Stimulated activated effector memory CD8-positive, alpha-beta T cell treated with anti-CD3 and anti-CD28 coated beads, Interleukin-12 subunit alpha, Interleukin-12 subunit beta, amount 100 ng/mL, for 72 hours (primary cell): ENCODE results near the gene KEAP1.
A peak's percentile ranks its signal among the peaks of the same experiment; 100 is the strongest.
"Not testable (repeated sequence)": the region's sequence is repeated elsewhere in the genome, so short reads cannot be mapped to it uniquely, and the experiment has no call there.

Experiments
- ATAC-seq: fragments of 150-1000 bp; cut with Tn5 transposase; 2 replicates; pipeline ENCODE4 v1.10.0; 2021
- DNase-seq, 2 donors: peaks; one replicate each; pipeline ENCODE4 v3.0.0; 2021 to 2022; ENCODE audit warnings: low spot score in 2 of 2
- H3K27ac Mint-ChIP-seq: one replicate; pipeline ENCODE4 v1.8.0; 2022; ENCODE audit warnings: mild to moderate bottlenecking, mixed read lengths
- H3K36me3 Mint-ChIP-seq: one replicate; pipeline ENCODE4 v1.8.0; 2022; ENCODE audit warnings: mild to moderate bottlenecking, mixed read lengths
- H3K4me1 Mint-ChIP-seq: one replicate; pipeline ENCODE4 v1.8.0; 2022; ENCODE audit warnings: mixed read lengths
- H3K4me3 Mint-ChIP-seq: one replicate; pipeline ENCODE4 v1.8.0; 2022; ENCODE audit warnings: mild to moderate bottlenecking, mixed read lengths
- H3K9me3 Mint-ChIP-seq: one replicate; pipeline ENCODE4 v1.8.0; 2022; ENCODE audit warnings: mixed read lengths

Gene KEAP1

GRCh38 chr19:10537668-10538067, 34.5 kb upstream of the KEAP1 start:
- H3K9me3 Mint-ChIP-seq, result no peaks in the 10 kb centered on the region

DNA sequence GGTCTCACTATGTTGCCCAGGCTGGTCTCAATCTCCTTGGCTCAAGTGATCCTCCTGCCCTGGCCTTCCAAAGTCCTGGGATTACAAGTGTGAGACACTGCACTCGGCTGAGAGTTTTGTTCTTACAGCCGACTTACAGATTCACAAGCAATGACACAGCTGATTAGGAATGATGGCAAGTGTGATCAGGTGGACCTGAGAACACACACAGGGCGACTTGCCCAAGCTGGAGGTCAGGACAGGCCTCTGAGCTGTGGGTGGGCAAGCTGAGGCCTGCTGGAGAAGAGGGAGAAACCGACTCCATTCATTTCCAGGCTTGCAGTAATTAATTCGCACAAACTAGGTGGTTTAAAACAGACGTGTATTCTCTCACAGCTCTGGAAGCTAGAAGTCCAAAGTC, 32.5 kb upstream of the KEAP1 start:
- no peak overlapping the region for H3K4me3 Mint-ChIP-seq
- H3K27ac Mint-ChIP-seq, result no peak overlapping the region
- H3K36me3 Mint-ChIP-seq, result peaks cover 8% of the 10 kb centered on the region
- H3K9me3 Mint-ChIP-seq, result no peaks in the 10 kb centered on the region
- no peak for ATAC-seq
- no peak for DNase-seq
- no peaks in the 10 kb centered on the region for H3K4me1 Mint-ChIP-seq

More at GRCh38 chr19:10537668-10538067, 34.5 kb upstream of the KEAP1 start:
- no peak overlapping the region for H3K4me3 Mint-ChIP-seq
- DNase-seq, result no peak
- peaks cover 4% of the 10 kb centered on the region for H3K4me1 Mint-ChIP-seq
- H3K27ac Mint-ChIP-seq, result no peak overlapping the region
- peaks cover 8% of the 10 kb centered on the region for H3K36me3 Mint-ChIP-seq
- no peak for ATAC-seq

GRCh38 chr19:10533646-10534386, 30.7 kb upstream of the KEAP1 start:
- Mint-ChIP-seq H3K9me3 (no peaks in the 10 kb centered on the region), H3K27ac (no peak overlapping the region), H3K4me3 (no peak overlapping the region), H3K4me1 (no peaks in the 10 kb centered on the region), H3K36me3 (no peaks in the 10 kb centered on the region)
- ATAC-seq (no peak), DNase-seq (no peak)

- Mint-ChIP-seq H3K36me3 (no peaks in the 10 kb centered on the region), H3K27ac (no peak overlapping the region), H3K4me1 (no peaks in the 10 kb centered on the region), H3K9me3 (no peaks in the 10 kb centered on the region), H3K4me3 (no peak overlapping the region)
- DNase-seq (no peak), ATAC-seq (peak; percentile 37)
These were observed 29.3 kb upstream of the KEAP1 start for GRCh38 chr19:10532457-10532856.

DNA sequence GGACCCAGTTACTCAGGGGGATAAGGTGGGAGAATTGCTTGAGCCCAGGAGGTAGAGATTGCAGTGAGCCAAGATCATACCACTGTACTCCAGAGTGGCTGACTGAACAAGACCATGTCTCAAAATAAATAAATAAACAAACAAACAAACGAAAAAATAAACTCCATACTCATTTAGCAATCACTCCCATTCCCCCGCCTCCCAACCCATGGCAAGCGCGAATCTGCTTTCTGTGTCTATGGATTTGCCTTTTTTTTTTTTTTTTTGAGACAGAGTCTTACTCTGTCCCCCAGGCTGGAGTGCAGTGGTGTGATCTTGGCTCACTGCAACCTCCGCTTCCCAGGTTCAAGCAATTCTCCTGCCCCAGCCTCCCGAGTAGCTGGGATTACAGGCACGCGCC, 23.7 kb upstream of the KEAP1 start:
- H3K36me3 Mint-ChIP-seq, H3K4me3 Mint-ChIP-seq, DNase-seq, H3K4me1 Mint-ChIP-seq, H3K9me3 Mint-ChIP-seq, ATAC-seq, H3K27ac Mint-ChIP-seq: not testable (repeated sequence)

DNA sequence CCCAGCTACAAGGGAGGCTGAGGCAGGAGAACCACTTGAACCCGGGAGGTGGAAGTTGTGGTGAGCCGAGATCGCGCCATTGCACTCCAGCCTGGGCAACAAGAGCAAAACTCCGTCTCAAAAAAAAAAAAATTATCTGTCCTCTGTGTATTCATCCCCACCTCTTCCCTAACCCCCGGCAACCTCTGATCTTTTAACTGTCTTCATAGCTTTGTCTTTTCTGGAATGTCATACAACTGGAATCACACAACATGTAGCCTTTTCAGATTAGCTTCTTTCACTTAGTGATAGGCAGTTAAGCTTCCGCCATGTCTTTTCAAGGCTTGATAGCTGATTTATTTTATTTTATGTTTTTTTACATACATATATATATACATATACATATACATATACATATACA, 22.5 kb upstream of the KEAP1 start:
- no peaks in the 10 kb centered on the region for H3K36me3 Mint-ChIP-seq
- H3K4me3 Mint-ChIP-seq, result no peak overlapping the region
- H3K27ac Mint-ChIP-seq, result no peak overlapping the region
- no peak for ATAC-seq
- DNase-seq, result no peak
- H3K4me1 Mint-ChIP-seq, result no peaks in the 10 kb centered on the region
- H3K9me3 Mint-ChIP-seq, result no peaks in the 10 kb centered on the region

DNA sequence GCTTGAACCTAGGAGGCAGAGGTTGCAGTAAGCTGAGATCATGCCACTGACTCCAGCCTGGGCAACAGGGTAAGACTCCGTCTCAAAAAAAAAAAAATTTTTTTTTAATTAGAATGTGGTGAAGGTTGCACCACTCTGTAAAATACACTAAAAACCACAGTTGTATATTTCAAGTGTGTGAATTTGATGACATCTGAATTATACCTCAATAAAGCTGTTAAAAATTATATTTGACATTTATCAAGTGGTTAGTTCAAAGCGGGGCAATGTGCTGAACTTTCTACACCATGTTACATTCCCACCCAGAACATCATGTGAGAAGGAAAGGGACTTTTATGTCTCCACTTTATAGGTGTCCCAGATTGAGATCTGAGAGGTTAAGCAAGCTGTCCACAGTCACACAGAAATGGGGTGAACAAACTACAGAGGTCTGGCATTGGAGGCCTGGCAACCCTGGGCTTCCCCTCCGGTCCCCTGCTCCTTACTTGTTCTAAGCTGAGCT, 20.0 kb upstream of the KEAP1 start:
- Mint-ChIP-seq H3K4me3 (no peak overlapping the region), H3K4me1 (peaks cover 20% of the 10 kb centered on the region), H3K36me3 (peaks cover 6% of the 10 kb centered on the region), H3K27ac (no peak overlapping the region), H3K9me3 (no peaks in the 10 kb centered on the region)
- DNase-seq (no peak), ATAC-seq (peak; percentile 19)

DNA sequence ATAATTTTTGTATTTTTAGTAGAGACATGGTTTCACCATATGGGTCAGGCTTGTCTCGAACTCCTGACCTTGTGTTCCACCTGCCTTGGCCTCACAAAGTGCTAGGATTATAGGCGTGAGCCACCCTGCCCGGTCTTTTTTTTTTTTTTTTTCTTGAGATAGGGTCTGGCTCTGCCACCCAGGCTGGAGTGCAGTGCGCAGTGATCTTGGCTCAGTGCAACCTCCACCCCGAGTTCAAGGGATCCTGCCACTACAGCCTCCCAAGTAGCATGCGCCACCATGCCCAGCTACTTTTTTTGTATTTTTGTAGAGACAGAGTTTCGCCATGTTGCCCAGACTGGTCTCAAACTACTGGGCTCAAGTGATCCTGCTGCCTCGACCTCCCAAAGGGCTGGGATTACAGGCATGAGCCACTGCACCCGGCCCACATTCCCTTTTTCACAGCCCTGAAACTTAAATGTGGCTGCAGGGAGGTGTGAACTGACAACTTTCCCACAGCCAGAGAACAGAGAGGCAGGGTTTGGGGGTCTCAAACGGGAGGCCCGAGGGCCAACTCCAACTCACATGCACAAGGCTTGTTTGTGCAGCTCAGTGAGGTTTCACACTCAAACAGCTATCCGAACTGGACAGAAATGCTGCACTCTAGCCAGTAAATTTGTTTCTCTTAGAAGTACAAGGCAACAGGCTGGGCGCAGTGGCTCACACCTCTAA, 18.5 kb upstream of the KEAP1 start:
- no peak for ATAC-seq

GRCh38 chr19:10520652-10521318, 17.6 kb upstream of the KEAP1 start:
- H3K36me3 Mint-ChIP-seq, result peaks cover 6% of the 10 kb centered on the region
- no peaks in the 10 kb centered on the region for H3K9me3 Mint-ChIP-seq
- H3K27ac Mint-ChIP-seq, result no peak overlapping the region
- peaks cover 36% of the 10 kb centered on the region for H3K4me1 Mint-ChIP-seq
- no peak overlapping the region for H3K4me3 Mint-ChIP-seq
- DNase-seq (no peak), ATAC-seq (no peak)

More for the DNA sequence above, 18.5 kb upstream of the KEAP1 start:
- Mint-ChIP-seq H3K36me3 (peaks cover 6% of the 10 kb centered on the region), H3K4me3 (no peak overlapping the region), H3K27ac (no peak overlapping the region), H3K9me3 (no peaks in the 10 kb centered on the region), H3K4me1 (peaks cover 28% of the 10 kb centered on the region)
- DNase-seq, result no peak

- peaks cover 13% of the 10 kb centered on the region for H3K36me3 Mint-ChIP-seq
- peak overlapping the region; percentile 50 for H3K27ac Mint-ChIP-seq
- ATAC-seq (no peak), DNase-seq (no peak)
- no peaks in the 10 kb centered on the region for H3K9me3 Mint-ChIP-seq
- peaks cover 39% of the 10 kb centered on the region for H3K4me1 Mint-ChIP-seq
- peak overlapping the region; percentile 72 for H3K4me3 Mint-ChIP-seq
These were observed 16.3 kb upstream of the KEAP1 start for GRCh38 chr19:10519421-10519820.

DNA sequence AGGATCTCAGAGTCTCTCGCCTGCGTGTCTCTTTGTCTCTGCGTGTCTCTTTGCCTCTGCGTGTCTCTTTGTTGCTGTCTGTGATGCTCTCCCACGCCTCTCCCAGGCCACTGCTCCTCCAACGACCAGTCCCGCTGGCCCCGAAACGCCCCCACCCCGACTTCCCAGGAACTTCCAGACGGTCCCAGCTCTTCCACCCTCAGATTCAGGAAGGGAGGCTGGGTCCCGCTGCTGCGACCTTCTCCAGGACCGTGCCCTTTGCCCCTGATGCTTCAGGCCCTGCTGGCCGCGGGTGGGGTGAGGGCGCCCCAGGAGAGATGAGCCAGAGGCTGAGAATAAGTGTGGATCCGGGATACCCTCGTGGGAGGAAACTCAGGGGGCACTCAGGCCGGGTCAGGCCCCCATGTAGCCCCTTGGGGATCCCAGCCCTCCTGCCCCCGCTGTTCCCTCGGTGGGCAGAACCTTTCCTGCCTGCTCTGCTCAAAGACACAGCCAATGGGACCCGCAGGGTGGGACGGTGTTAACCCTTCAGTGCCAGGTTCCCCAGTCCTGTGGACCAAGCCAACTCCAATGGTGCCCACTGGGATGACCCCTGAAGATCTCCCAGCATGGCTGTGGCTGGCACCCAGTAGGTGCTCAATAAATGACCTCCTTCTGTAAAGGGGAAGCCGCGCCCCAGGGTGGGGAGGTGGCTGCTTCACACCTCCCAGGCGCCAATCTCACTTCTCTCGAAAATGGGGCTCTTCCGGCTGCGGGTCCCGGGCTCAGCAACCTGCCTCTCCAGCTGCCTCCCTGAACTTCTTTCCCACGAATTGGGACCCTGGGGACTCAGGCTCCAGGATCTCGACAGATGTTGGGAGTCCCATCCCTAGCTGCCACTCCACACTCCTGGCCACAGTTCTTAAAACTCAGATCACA, 15.5 kb upstream of the KEAP1 start:
- Mint-ChIP-seq H3K36me3 (peaks cover 16% of the 10 kb centered on the region), H3K9me3 (no peaks in the 10 kb centered on the region), H3K4me1 (peaks cover 45% of the 10 kb centered on the region), H3K4me3 (peak overlapping the region; percentile 72), H3K27ac (peak overlapping the region; percentile 50)
- ATAC-seq, result no peak
- DNase-seq, result peak in 1 of 2 donors; percentile 22

DNA sequence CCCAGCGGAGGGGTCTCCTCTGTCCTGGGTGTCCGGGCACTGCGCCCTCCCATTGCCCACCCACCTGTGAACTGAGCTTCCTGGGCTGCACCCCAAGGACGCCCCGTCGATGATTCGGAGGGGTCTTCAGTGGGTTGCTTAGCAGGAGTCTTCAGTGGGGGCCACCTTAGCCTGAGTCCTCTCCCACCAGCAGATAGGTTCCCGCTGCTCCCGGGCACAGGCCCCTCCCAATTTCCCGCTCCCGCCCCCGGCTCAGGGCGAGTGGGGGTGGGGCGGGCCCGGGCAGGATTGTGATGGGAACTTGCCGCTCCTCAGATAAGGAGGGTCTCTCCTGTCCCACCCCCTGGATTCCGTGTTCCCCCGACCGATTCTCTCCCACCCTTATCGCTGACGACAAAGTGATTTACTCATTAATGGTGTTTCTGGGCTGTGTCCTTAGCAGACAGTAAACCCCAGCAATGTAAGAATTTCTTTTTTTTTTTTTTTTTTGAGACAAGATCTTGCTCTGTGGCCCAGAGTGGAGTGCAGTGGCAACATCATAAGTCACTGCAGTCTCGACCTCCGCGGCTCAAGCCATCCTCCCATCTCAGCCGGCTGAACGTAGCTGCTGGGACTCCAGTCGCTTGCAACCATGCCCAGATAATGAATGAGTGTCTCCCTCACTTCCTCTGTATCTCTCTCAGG, 14.7 kb upstream of the KEAP1 start:
- peak in 1 of 2 donors; percentile 19 for DNase-seq
- Mint-ChIP-seq H3K27ac (peak overlapping the region; percentile 50), H3K4me3 (peak overlapping the region; percentile 72), H3K4me1 (peaks cover 53% of the 10 kb centered on the region), H3K36me3 (peaks cover 24% of the 10 kb centered on the region), H3K9me3 (no peaks in the 10 kb centered on the region)
- ATAC-seq, result peak; percentile 35

DNA sequence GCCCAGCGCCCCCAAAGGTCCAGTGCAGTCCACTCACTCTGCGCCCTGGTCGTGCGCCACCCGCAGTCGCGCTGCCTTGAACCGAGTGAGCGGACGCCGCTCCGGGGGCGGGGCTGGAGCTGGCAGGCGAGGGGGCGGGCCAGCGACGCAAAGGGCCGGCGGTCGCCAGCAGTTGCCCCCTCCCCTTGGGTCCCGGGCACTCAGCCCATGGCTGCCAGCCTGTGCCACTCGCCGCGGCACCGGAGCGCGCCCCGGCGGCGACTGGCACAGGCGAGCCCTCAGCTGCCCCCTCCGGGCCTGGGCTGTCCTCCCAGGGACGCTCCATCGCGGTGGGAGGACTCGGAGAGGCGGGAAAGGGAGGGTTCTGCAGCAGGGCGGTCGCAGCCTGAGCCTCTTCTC, 14.2 kb upstream of the KEAP1 start, which contains the start of gene S1PR5:
S1PR5 (minus strand) TSS at position 87 of the 399 bp plus-strand sequence. CDS start 2,436 bp downstream, outside the sequence.
- H3K36me3 Mint-ChIP-seq, result peaks cover 29% of the 10 kb centered on the region
- DNase-seq, result peak in 1 of 2 donors; percentile 40
- peaks cover 56% of the 10 kb centered on the region for H3K4me1 Mint-ChIP-seq
- no peaks in the 10 kb centered on the region for H3K9me3 Mint-ChIP-seq
- H3K4me3 Mint-ChIP-seq, result peak within 1 kb of the TSS; percentile 72
- ATAC-seq, result peak; percentile 53
- H3K27ac Mint-ChIP-seq, result peak within 1 kb of the TSS; percentile 66

DNA sequence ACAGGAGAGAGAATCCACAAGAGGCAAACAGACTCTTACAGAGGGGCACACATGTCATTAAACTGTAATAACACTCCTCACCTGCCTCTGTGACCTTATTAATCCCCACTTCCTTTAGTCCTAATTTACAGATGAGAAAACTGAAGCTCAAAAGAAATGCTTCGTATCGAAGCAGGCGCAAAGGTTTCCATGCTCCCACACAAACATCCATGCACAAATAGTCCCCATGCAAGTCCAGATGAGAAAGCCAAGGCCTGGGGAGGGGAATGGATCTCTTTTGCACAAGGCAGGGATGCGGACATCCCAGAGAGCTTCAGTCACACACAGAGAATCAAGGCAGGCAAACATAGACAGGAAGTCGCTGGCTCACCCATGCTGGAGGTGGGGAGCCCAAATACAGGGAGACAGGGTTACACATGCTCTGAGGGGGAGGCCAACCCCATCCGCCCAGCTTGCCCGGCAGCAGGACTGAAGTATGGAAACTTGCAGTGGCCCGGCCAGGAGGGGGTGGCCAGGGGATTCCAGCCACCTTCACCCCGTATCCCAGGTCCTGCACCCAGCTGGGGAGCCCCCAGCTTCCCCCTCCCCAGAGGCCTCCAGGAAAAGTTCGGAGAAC, 13.6 kb upstream of the KEAP1 start:
- H3K27ac Mint-ChIP-seq, result peak overlapping the region; percentile 66
- peak; percentile 67 for ATAC-seq
- no peaks in the 10 kb centered on the region for H3K9me3 Mint-ChIP-seq
- peaks cover 56% of the 10 kb centered on the region for H3K4me1 Mint-ChIP-seq
- H3K4me3 Mint-ChIP-seq, result peak overlapping the region; percentile 72
- peaks cover 33% of the 10 kb centered on the region for H3K36me3 Mint-ChIP-seq
- DNase-seq, result peak in 1 of 2 donors; percentile 26
